NT2/D1 (cell line): Measurements from ENCODE around the gene PDGFRB.

Source experiments
- DNase-seq: peaks from one replicate; pipeline ENCODE4 v3.0.0-alpha.2; 2011; ENCODE audit warnings: low read depth, low spot score
- H3K27me3 ChIP-seq: 2 replicates; pipeline ENCODE4 v1.6.0; 2011; ENCODE audit warnings: mild to moderate bottlenecking; ENCODE audit not compliant: insufficient read length, insufficient read depth
- H3K36me3 ChIP-seq: 2 replicates; pipeline ENCODE4 v1.6.1; 2011; ENCODE audit warnings: mild to moderate bottlenecking, low read length, mixed read lengths; ENCODE audit not compliant: insufficient read depth, insufficient read length
- H3K4me1 ChIP-seq: 2 replicates; pipeline ENCODE4 v1.5.1; 2011; ENCODE audit not compliant: insufficient read depth, insufficient read length
- H3K4me3 ChIP-seq: 2 replicates; pipeline ENCODE4 v1.5.1; 2011; ENCODE audit warnings: low read depth; ENCODE audit not compliant: insufficient read length
- H3K9ac ChIP-seq: 2 replicates; pipeline ENCODE4 v1.6.0; 2011; ENCODE audit warnings: low read depth; ENCODE audit not compliant: insufficient read length
- H3K9me3 ChIP-seq: 2 replicates; pipeline ENCODE4 v1.5.1; 2011; ENCODE audit warnings: mild to moderate bottlenecking, low read length; ENCODE audit not compliant: insufficient read depth
- SUZ12 ChIP-seq: IDR thresholded peaks from 2 replicates; pipeline ENCODE4 v1.6.1; 2011; ENCODE audit not compliant: insufficient read length, insufficient read depth; ENCODE audit errors: extremely low read depth
- YY1 ChIP-seq: IDR thresholded peaks from 2 replicates; pipeline ENCODE4 v1.6.1; 2011; ENCODE audit not compliant: insufficient read length, insufficient read depth
- ZNF274 ChIP-seq: IDR thresholded peaks from 2 replicates; pipeline ENCODE4 v1.6.1; 2011; ENCODE audit warnings: mild to moderate bottlenecking, low read depth, low read length

PDGFRB gene

GRCh38 chr5:150143350-150144245, 12.0 kb downstream of the PDGFRB start:
- Histone ChIP-seq H3K27me3 (no peaks in the 10 kb centered on the region), H3K4me3 (no peak overlapping the region), H3K4me1 (peaks cover 25% of the 10 kb centered on the region), H3K36me3 (peaks cover 4% of the 10 kb centered on the region), H3K9me3 (no peaks in the 10 kb centered on the region), H3K9ac (no peak overlapping the region)
- TF ChIP-seq ZNF274 (no peak), SUZ12 (no peak), YY1 (no peak)
- no peak for DNase-seq

- no peak overlapping the region for H3K4me3 ChIP-seq
These were observed 12.7 kb downstream of the PDGFRB start for GRCh38 chr5:150142959-150143349.

GRCh38 chr5:150142185-150142958, 13.3 kb downstream of the PDGFRB start:
- Histone ChIP-seq H3K4me3 (no peak overlapping the region), H3K9me3 (no peaks in the 10 kb centered on the region), H3K4me1 (peaks cover 36% of the 10 kb centered on the region), H3K27me3 (no peaks in the 10 kb centered on the region), H3K9ac (peak overlapping the region; percentile 58), H3K36me3 (no peaks in the 10 kb centered on the region)
- TF ChIP-seq SUZ12: no peak
- no peak for TF ChIP-seq ZNF274
- TF ChIP-seq YY1: no peak
- DNase-seq: no peak

More at GRCh38 chr5:150142959-150143349, 12.7 kb downstream of the PDGFRB start:
- Histone ChIP-seq H3K27me3 (no peaks in the 10 kb centered on the region), H3K4me1 (peaks cover 31% of the 10 kb centered on the region), H3K9me3 (no peaks in the 10 kb centered on the region), H3K36me3 (no peaks in the 10 kb centered on the region), H3K9ac (no peak overlapping the region)
- no peak for TF ChIP-seq SUZ12
- no peak for TF ChIP-seq YY1
- no peak for TF ChIP-seq ZNF274
- DNase-seq: no peak

DNA sequence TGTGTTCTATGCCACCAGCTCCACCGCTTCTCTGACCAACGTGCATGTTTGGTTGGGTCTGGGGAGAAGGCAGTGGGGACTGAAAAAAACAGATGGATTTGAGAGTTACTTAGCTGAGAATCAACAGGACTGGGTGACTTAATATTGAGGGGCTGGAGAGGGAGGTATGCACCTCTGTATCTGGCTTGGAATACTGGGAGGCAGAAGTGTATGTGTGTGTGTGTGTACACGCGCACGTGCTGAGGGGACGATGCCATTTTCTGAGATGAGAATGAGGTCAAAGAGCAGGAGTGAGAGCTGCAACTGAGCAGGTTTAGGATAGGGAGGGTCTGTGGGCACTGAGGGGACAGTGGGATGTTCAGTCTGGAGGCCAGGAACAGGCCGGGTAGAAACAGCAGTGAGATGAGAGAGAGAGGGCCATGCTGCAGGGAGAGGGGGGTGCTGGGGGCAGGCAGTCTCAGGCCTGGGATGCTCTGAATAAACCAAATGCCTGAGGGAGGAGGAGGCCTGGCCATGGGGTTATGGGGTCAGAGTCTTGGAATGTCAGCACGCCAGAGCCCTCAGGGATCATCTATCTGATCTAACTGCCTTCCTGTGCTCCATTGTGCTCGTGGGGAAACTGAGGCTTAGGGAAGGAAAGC, 14.0 kb downstream of the PDGFRB start:
- TF ChIP-seq ZNF274: no peak
- TF ChIP-seq SUZ12: no peak
- no peak for TF ChIP-seq YY1
- DNase-seq: no peak
- peaks cover 40% of the 10 kb centered on the region for H3K4me1 ChIP-seq
- peak overlapping the region; percentile 58 for H3K9ac ChIP-seq
- no peaks in the 10 kb centered on the region for H3K9me3 ChIP-seq
- peaks cover 5% of the 10 kb centered on the region for H3K36me3 ChIP-seq
- no peaks in the 10 kb centered on the region for H3K27me3 ChIP-seq
- no peak overlapping the region for H3K4me3 ChIP-seq

DNA sequence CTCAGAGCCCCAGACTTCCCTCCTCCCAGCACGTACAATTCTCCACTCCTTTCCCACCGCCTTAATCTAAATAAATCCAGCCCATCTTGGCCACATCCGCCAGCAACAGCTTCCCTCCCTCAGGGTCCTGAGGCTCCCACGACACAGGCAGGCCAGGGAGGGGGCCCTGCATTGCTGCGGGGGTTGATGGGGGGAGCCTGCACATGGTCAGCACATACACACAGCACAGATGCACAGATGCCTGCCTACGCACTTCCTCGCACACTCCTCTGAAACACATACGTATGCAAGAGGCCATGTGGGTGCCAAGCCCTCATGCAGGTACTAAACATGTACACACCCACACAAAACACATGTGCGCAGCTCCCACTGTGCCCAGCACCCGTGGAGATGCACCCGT, 14.8 kb downstream of the PDGFRB start:
- H3K4me3 ChIP-seq: no peak overlapping the region
- peak overlapping the region; percentile 12 for H3K9ac ChIP-seq
- no peaks in the 10 kb centered on the region for H3K27me3 ChIP-seq
- no peak for TF ChIP-seq ZNF274
- TF ChIP-seq YY1: no peak
- no peak for TF ChIP-seq SUZ12
- no peaks in the 10 kb centered on the region for H3K9me3 ChIP-seq
- H3K4me1 ChIP-seq: peaks cover 46% of the 10 kb centered on the region
- H3K36me3 ChIP-seq: peaks cover 13% of the 10 kb centered on the region
- no peak for DNase-seq

DNA sequence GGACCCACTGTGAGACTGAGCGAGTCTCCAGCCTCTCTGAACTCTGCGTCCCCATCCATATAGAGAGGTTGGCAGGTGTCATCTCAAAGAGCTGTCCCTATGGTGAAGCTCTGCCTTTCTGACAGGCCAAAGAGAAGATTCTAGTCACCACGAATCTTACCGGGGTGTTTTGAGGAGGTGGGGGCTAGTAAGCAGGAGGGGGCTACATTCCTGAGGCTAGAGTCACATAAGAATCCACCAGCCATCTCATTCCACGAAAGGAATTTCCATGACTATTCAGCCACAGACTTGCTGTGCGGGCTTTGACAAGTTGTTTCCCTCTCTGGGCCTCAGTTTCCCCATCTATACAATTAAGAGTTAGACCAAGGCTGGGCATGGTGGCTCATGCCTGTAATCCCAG, 16.3 kb downstream of the PDGFRB start:
- H3K9ac ChIP-seq: peak overlapping the region; percentile 44
- H3K4me3 ChIP-seq: no peak overlapping the region
- TF ChIP-seq ZNF274: no peak
- TF ChIP-seq SUZ12: no peak
- TF ChIP-seq YY1: no peak
- no peak for DNase-seq
- no peaks in the 10 kb centered on the region for H3K9me3 ChIP-seq
- peaks cover 45% of the 10 kb centered on the region for H3K4me1 ChIP-seq
- H3K27me3 ChIP-seq: peaks cover 6% of the 10 kb centered on the region
- H3K36me3 ChIP-seq: peaks cover 28% of the 10 kb centered on the region

DNA sequence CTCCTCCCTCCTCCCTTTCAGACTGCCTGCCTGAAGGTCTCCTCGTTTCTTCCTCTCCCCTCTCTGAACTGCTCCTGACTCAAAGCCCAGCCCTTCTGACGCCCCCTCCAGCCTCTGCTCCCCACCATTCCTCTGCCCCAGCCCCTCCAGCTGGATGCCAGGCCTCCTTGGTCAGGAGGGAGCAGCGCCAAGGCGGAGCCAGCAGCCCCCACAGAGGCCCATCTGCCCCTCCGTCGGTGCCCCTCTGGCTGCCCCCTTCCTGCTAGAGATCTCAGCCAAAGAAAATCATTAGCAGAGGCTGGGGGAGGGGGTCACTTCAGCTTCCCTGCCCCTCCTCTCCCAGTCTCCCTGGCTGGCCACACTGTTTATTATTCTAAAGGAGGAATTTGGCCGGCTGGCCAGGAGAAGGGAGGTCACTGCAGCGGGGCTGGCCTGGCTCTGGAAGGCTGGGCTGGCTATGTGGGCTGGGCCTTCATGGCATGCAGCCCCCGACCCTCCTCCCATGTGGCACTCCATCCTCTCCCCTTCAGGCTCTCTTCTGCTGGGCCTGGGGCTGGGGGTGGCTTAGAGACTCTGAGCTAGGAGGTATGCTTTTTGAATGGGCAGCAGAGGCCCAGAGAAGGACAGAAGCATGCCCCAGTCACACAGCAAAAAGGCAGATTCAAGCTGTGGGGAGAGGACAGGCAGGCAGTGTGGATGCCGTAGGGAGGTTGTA, 16.9 kb downstream of the PDGFRB start:
- peak overlapping the region; percentile 44 for H3K9ac ChIP-seq
- peaks cover 43% of the 10 kb centered on the region for H3K4me1 ChIP-seq
- TF ChIP-seq SUZ12 (no peak), ZNF274 (no peak), YY1 (no peak)
- H3K27me3 ChIP-seq: peaks cover 9% of the 10 kb centered on the region
- H3K9me3 ChIP-seq: no peaks in the 10 kb centered on the region
- DNase-seq: no peak
- H3K4me3 ChIP-seq: no peak overlapping the region
- H3K36me3 ChIP-seq: peaks cover 34% of the 10 kb centered on the region
